Gastrocnemius medialis (tissue), 4 donors: ENCODE data around the gene UPF2.

Source experiments
- POLR2A ChIP-seq, 2 donors: fragments of 450-650 bp; IDR thresholded peaks; one replicate each; pipeline ENCODE4 v1.6.1; 2017; ENCODE audit warnings: antibody characterized with exemption in 2 of 2, mild to moderate bottlenecking in 2 of 2, moderate library complexity in 2 of 2
- TF ChIP-seq, protein P1 (sequence below), 5 experiments: fragments of 450-650 bp in 3 of 5; fragments of 200-600 bp in 2 of 5; sonication (generic) in 2 of 5; IDR thresholded peaks in 4 of 5; conservative IDR thresholded peaks in 1 of 5; 1 replicate in 4 of 5; 2 replicates in 1 of 5; pipeline ENCODE4 v1.5.1; 2016 to 2019; ENCODE audit warnings: antibody characterized with exemption in 5 of 5, mild to moderate bottlenecking in 3 of 5, moderate library complexity in 3 of 5

DNA sequence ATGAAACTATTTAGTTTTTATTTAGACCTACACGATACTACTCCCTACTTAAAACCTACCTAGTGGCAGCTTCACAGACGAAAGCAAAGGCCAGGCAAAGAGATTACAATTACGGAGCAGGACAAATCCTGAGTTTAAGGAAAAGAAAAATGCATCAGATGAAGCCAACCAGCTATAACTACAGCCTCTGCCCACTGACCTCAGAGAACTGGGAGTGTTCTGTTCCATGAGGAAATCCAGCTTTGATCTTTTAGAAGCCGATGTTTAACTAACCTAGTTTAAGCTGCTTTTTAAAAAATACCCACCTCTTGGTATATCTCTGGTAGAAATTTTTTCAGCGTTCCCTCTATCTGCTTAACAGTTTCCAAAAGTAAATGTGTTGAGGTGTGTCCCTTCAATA, 3.0 kb upstream of the UPF2 start:
- TF ChIP-seq, protein P1, sequence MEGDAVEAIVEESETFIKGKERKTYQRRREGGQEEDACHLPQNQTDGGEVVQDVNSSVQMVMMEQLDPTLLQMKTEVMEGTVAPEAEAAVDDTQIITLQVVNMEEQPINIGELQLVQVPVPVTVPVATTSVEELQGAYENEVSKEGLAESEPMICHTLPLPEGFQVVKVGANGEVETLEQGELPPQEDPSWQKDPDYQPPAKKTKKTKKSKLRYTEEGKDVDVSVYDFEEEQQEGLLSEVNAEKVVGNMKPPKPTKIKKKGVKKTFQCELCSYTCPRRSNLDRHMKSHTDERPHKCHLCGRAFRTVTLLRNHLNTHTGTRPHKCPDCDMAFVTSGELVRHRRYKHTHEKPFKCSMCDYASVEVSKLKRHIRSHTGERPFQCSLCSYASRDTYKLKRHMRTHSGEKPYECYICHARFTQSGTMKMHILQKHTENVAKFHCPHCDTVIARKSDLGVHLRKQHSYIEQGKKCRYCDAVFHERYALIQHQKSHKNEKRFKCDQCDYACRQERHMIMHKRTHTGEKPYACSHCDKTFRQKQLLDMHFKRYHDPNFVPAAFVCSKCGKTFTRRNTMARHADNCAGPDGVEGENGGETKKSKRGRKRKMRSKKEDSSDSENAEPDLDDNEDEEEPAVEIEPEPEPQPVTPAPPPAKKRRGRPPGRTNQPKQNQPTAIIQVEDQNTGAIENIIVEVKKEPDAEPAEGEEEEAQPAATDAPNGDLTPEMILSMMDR (IDR thresholded peaks at IDR 0.05 in 4 of 5, conservative IDR thresholded peaks at IDR 0.05 in 1 of 5), result no peak
- no peak for TF ChIP-seq POLR2A (IDR thresholded peaks at IDR 0.05)
